SK-N-SH (cell line): ENCODE results near the gene ALDH16A1. TPM values are rescaled to one million over a fixed set of nuclear protein-coding genes. Genes with fewer than 3 reads are reported as not detected.
A peak's percentile ranks its signal among the peaks of the same experiment; 100 is the strongest.

Experiments
- CTCF ChIA-PET: fragments of 300-600, 350-600 bp; formaldehyde crosslinking; extraction: SDS; loops from one replicate; lab custom pipeline; 2021; lab: Yijun Ruan, JAX
- POLR2A ChIA-PET: fragments of 350-600 bp; sonication (Branson Sonifier 250); formaldehyde crosslinking; extraction: SDS; loops from one replicate; lab custom pipeline; 2020; ENCODE audit warnings: antibody characterized with exemption, inconsistent platforms; lab: Yijun Ruan, JAX
- DNase-seq: peaks from one replicate; pipeline ENCODE4 v3.0.0; 2012
- H2AFZ ChIP-seq: fragments of 200-600 bp; sonication (generic); 2 replicates; pipeline ENCODE4 v1.8.1; 2016; ENCODE audit warnings: antibody characterized with exemption, mild to moderate bottlenecking, low read depth
- H3F3A ChIP-seq: fragments of 200-600 bp; sonication (generic); replicated peaks from 2 replicates; pipeline ENCODE3; 2016; ENCODE audit warnings: antibody characterized with exemption, mild to moderate bottlenecking; ENCODE audit not compliant: insufficient read depth
- H3K27ac ChIP-seq, 2 experiments: fragments of 200-500 bp in 1 of 2; fragments of 200-600 bp in 1 of 2; sonication (Bioruptor generic) in 1 of 2; sonication (generic), shearing (Covaris generic) in 1 of 2; 2 replicates each; pipeline versions ENCODE4 v1.5.1 to v1.6.1; 2014 to 2016; ENCODE audit warnings: low read depth in 2 of 2, inconsistent platforms in 1 of 2, low read length in 1 of 2, mild to moderate bottlenecking in 1 of 2, mixed read lengths in 1 of 2
- H3K27me3 ChIP-seq: fragments of 200-600 bp; sonication (generic), shearing (Covaris generic); 2 replicates; pipeline ENCODE4 v1.6.1; 2016; ENCODE audit warnings: mixed run types; ENCODE audit not compliant: insufficient read depth
- H3K36me3 ChIP-seq, 2 experiments: fragments of 200-500 bp in 1 of 2; fragments of 200-600 bp in 1 of 2; sonication (Bioruptor generic) in 1 of 2; sonication (generic) in 1 of 2; replicated peaks in 1 of 2; 2 replicates each; pipeline versions ENCODE3 to v1.5.1; 2014 to 2016; ENCODE audit warnings: low read length in 1 of 2, mild to moderate bottlenecking in 1 of 2; ENCODE audit not compliant: insufficient read depth in 2 of 2, control insufficient read depth in 1 of 2
- H3K4me1 ChIP-seq, 2 experiments: fragments of 200-500 bp in 1 of 2; fragments of 200-600 bp in 1 of 2; sonication (Bioruptor generic) in 1 of 2; sonication (generic), shearing (Covaris generic) in 1 of 2; 2 replicates each; pipeline versions ENCODE4 v1.5.1 to v1.6.1; 2014 to 2016; ENCODE audit warnings: low read depth in 1 of 2, low read length in 1 of 2, mixed run types in 1 of 2; ENCODE audit not compliant: insufficient read depth in 2 of 2, control insufficient read depth in 1 of 2
- H3K4me2 ChIP-seq: fragments of 200-600 bp; sonication (generic), shearing (Covaris generic); 2 replicates; pipeline ENCODE4 v1.6.1; 2017; ENCODE audit warnings: mixed run types
- H3K4me3 ChIP-seq, 2 experiments: fragments of 200-500 bp in 1 of 2; fragments of 200-600 bp in 1 of 2; sonication (Bioruptor generic) in 1 of 2; sonication (generic), shearing (Covaris generic) in 1 of 2; 2 replicates each; pipeline versions ENCODE4 v1.5.1 to v1.8.1; 2014 to 2016; ENCODE audit warnings: low read depth in 2 of 2, inconsistent platforms in 1 of 2, low read length in 1 of 2, mild to moderate bottlenecking in 1 of 2, mixed read lengths in 1 of 2, moderate library complexity in 1 of 2
- H3K79me2 ChIP-seq: fragments of 200-600 bp; sonication (generic); 2 replicates; pipeline ENCODE4 v1.8.1; 2017; ENCODE audit warnings: mild to moderate bottlenecking; ENCODE audit not compliant: insufficient read depth
- H3K9ac ChIP-seq: fragments of 200-600 bp; sonication (generic); 2 replicates; pipeline ENCODE4 v1.6.1; 2017; ENCODE audit warnings: mixed run types
- H3K9me2 ChIP-seq: fragments of 200-600 bp; sonication (generic); 2 replicates; pipeline ENCODE4 v1.6.1; 2017; ENCODE audit warnings: mixed run types
- H3K9me3 ChIP-seq: fragments of 200-600 bp; sonication (generic); 2 replicates; pipeline ENCODE4 v1.6.1; 2017; ENCODE audit warnings: mixed run types, mild to moderate bottlenecking, moderate library complexity
- H4K20me1 ChIP-seq: fragments of 200-600 bp; sonication (generic); 2 replicates; pipeline ENCODE4 v1.6.1; 2017; ENCODE audit warnings: mild to moderate bottlenecking, mixed run types; ENCODE audit not compliant: insufficient read depth
- ELF1 ChIP-seq: IDR thresholded peaks from 2 replicates; pipeline ENCODE4 v1.4.0; 2012
- EZH2phosphoT487 ChIP-seq: fragments of 200-600 bp; sonication (generic); IDR thresholded peaks from 2 replicates; pipeline ENCODE4 v1.6.1; 2017; ENCODE audit warnings: low read depth, mixed run types, mild to moderate bottlenecking, antibody characterized with exemption, moderate library complexity, borderline replicate concordance
- FOSL2 ChIP-seq: IDR thresholded peaks from 2 replicates; pipeline ENCODE4 v1.4.0; 2012; ENCODE audit warnings: low read depth, mild to moderate bottlenecking, moderate library complexity, borderline replicate concordance
- FOXJ3 ChIP-seq: sonication (generic); formaldehyde crosslinking; IDR thresholded peaks from 2 replicates; pipeline ENCODE4 v1.5.1; 2020; ENCODE audit warnings: mild to moderate bottlenecking, missing genetic modification reagents
- FOXM1 ChIP-seq: IDR thresholded peaks from 2 replicates; pipeline ENCODE4 v1.4.0; 2012; ENCODE audit warnings: low read depth, mild to moderate bottlenecking
- GABPA ChIP-seq: IDR thresholded peaks from 2 replicates; pipeline ENCODE4 v1.4.0; 2012; ENCODE audit warnings: low read depth, mild to moderate bottlenecking
- JUND ChIP-seq: IDR thresholded peaks from 2 replicates; pipeline ENCODE4 v1.4.0; 2012
- MXI1 ChIP-seq: IDR thresholded peaks from 2 replicates; pipeline ENCODE4 v1.6.1; 2012; ENCODE audit warnings: mild to moderate bottlenecking, low read depth, low read length, improper control_type of control experiment
- NFIC ChIP-seq: IDR thresholded peaks from 2 replicates; pipeline ENCODE4 v1.4.0; 2012; ENCODE audit warnings: borderline replicate concordance
- NRF1 ChIP-seq: IDR thresholded peaks from 2 replicates; pipeline ENCODE4 v1.6.1; 2012; ENCODE audit warnings: low read depth, mild to moderate bottlenecking, low read length
- RAD21 ChIP-seq: IDR thresholded peaks from 2 replicates; pipeline ENCODE4 v1.6.1; 2012; ENCODE audit warnings: mild to moderate bottlenecking, low read length
- RCOR1 ChIP-seq: fragments of 150-350 bp; IDR thresholded peaks from 2 replicates; pipeline ENCODE4 v1.6.1; 2017; ENCODE audit warnings: antibody characterized with exemption, low read length
- RFX5 ChIP-seq: IDR thresholded peaks from 2 replicates; pipeline ENCODE4 v1.6.1; 2012; ENCODE audit warnings: mild to moderate bottlenecking, improper control_type of control experiment, low read length
- RXRA ChIP-seq: IDR thresholded peaks from 2 replicates; pipeline ENCODE4 v1.4.0; 2012; ENCODE audit warnings: low read depth, mild to moderate bottlenecking, borderline replicate concordance
- TCF12 ChIP-seq: IDR thresholded peaks from 2 replicates; pipeline ENCODE4 v1.4.0; 2012
- TEAD4 ChIP-seq: IDR thresholded peaks from 2 replicates; pipeline ENCODE4 v1.4.0; 2012; ENCODE audit warnings: mild to moderate bottlenecking, borderline replicate concordance; ENCODE audit not compliant: insufficient read depth
- WGBS: methylation state at CpG from one replicate; pipeline ENCODE4 v1.1.6; 2017; ENCODE audit warnings: low lambda C conversion rate; 5-methylcytosine and 5-hydroxymethylcytosine counted together
- polyA plus RNA-seq, 3 experiments: library from polyadenylated mRNA; depleted of rRNA; stranded (reverse); fragments of >200 nt; gene quantifications; 2 replicates each; pipeline ENCODE4 v1.2.3, GENCODE V29; 2012
- TF ChIP-seq, protein P1 (sequence below): IDR thresholded peaks from 2 replicates; pipeline ENCODE4 v1.4.0; 2012; ENCODE audit warnings: low read depth
- TF ChIP-seq, protein P2 (sequence below): fragments of 150-350 bp; IDR thresholded peaks from 2 replicates; pipeline ENCODE4 v1.6.1; 2017; ENCODE audit warnings: antibody characterized with exemption, low read length, low read depth, borderline replicate concordance
- TF ChIP-seq, protein P3 (sequence below): fragments of 200-600 bp; sonication (generic); IDR thresholded peaks from 2 replicates; pipeline ENCODE4 v1.6.1; 2017; ENCODE audit warnings: antibody characterized with exemption, mild to moderate bottlenecking, moderate library complexity
- TF ChIP-seq, protein P4 (sequence below): fragments of 150-350 bp; IDR thresholded peaks from 2 replicates; pipeline ENCODE4 v1.6.1; 2016; ENCODE audit warnings: mild to moderate bottlenecking, low read depth, low read length
- TF ChIP-seq, protein P5 (sequence below): IDR thresholded peaks from 2 replicates; pipeline ENCODE4 v1.4.0; 2012; ENCODE audit warnings: low read depth, borderline replicate concordance

Gene ALDH16A1
- polyA plus RNA-seq, 1 of the 3 experiments (the other 2 are of a cell fraction) = 15.7 TPM

DNA sequence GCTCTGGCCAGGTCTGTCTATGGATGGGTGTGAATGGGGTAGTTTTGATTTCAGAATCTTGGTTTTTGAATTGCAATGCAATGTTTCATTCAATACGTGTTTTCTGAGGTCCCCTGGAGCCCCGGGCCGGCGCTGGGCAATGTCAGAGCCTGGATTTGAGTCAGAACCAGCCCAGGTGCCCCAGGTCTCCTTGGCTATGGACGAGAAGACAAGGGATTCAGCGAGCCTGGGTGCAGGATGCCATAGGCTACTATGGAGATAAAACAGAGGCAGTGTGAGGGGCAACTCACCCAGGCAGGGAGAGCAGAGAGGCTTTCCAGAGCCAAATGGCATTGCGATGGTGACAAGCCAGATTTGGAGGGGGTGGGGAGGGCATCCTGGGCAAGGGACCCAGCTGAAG, 33.2 kb downstream of the ALDH16A1 start:
- CTCF ChIA-PET = no interaction called here
- POLR2A ChIA-PET = no interaction called here
- TF ChIP-seq FOXJ3 (CRISPR knock-in tag) (no peak), GABPA (no peak), TEAD4 (no peak), NFIC (no peak), RAD21 (no peak), ELF1 (no peak)
- TF ChIP-seq, protein P1, sequence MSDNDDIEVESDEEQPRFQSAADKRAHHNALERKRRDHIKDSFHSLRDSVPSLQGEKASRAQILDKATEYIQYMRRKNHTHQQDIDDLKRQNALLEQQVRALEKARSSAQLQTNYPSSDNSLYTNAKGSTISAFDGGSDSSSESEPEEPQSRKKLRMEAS = no peak
- TF ChIP-seq, protein P2, sequence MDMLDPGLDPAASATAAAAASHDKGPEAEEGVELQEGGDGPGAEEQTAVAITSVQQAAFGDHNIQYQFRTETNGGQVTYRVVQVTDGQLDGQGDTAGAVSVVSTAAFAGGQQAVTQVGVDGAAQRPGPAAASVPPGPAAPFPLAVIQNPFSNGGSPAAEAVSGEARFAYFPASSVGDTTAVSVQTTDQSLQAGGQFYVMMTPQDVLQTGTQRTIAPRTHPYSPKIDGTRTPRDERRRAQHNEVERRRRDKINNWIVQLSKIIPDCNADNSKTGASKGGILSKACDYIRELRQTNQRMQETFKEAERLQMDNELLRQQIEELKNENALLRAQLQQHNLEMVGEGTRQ = no peak
- TF ChIP-seq, protein P3, sequence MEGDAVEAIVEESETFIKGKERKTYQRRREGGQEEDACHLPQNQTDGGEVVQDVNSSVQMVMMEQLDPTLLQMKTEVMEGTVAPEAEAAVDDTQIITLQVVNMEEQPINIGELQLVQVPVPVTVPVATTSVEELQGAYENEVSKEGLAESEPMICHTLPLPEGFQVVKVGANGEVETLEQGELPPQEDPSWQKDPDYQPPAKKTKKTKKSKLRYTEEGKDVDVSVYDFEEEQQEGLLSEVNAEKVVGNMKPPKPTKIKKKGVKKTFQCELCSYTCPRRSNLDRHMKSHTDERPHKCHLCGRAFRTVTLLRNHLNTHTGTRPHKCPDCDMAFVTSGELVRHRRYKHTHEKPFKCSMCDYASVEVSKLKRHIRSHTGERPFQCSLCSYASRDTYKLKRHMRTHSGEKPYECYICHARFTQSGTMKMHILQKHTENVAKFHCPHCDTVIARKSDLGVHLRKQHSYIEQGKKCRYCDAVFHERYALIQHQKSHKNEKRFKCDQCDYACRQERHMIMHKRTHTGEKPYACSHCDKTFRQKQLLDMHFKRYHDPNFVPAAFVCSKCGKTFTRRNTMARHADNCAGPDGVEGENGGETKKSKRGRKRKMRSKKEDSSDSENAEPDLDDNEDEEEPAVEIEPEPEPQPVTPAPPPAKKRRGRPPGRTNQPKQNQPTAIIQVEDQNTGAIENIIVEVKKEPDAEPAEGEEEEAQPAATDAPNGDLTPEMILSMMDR = no peak
- TF ChIP-seq, protein P4, sequence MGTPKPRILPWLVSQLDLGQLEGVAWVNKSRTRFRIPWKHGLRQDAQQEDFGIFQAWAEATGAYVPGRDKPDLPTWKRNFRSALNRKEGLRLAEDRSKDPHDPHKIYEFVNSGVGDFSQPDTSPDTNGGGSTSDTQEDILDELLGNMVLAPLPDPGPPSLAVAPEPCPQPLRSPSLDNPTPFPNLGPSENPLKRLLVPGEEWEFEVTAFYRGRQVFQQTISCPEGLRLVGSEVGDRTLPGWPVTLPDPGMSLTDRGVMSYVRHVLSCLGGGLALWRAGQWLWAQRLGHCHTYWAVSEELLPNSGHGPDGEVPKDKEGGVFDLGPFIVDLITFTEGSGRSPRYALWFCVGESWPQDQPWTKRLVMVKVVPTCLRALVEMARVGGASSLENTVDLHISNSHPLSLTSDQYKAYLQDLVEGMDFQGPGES = no peak
- H3F3A ChIP-seq = peaks cover 32% of the 10 kb centered on the region
- no peak for DNase-seq
- no peaks in the 10 kb centered on the region for H3K27me3 ChIP-seq
- peaks cover 0 to 21% of the 10 kb centered on the region in 2 experiments; a peak in 1 of 4 replicates for H3K4me1 ChIP-seq
- H3K4me3 ChIP-seq = no peak overlapping the region
- H3K79me2 ChIP-seq = peaks cover 38% of the 10 kb centered on the region
- H2AFZ ChIP-seq = peak overlapping the region; percentile 86; the same call in 1 of the 2 replicates
- peaks cover 32% of the 10 kb centered on the region for H4K20me1 ChIP-seq
- H3K36me3 ChIP-seq = peaks cover 18 to 34% of the 10 kb centered on the region in 2 experiments
- H3K9me3 ChIP-seq = no peaks in the 10 kb centered on the region
- no peak overlapping the region for H3K9ac ChIP-seq
- H3K4me2 ChIP-seq = no peak overlapping the region
- WGBS = 85% methylated on average over 7 of the region's 7 CpGs
- H3K9me2 ChIP-seq = no peaks in the 10 kb centered on the region
- no peak overlapping the region for H3K27ac ChIP-seq

DNA sequence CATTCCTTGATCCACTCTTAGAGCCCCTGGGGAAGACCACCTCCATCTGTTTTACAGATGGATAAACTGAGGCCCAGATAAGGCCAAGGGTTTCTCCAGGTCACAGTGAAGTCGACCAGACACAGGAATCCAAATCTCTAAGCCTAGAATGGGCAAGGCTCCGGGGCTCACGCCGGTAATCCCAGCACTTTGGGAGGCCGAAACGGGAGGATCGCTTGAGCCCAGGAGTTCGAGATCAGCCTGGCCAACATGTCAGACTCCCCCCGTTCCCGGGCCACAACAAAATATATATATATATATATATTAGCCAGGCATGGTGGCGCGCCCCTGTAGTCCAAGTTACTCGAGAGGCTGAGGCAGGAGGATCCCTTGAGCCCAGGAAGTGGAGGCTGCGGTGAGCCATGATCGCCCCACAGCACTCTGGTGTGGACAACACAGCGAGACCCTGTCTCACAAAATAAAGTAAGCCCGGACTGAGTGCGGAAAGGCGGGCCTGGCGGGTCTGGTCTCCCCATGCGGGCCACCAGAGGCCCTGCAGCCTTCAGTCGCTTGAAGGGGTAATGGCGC, 33.8 kb downstream of the ALDH16A1 start:
- peak overlapping the region; percentile 86 for H2AFZ ChIP-seq
- no peaks in the 10 kb centered on the region for H3K9me2 ChIP-seq
- no peaks in the 10 kb centered on the region for H3K27me3 ChIP-seq
- CTCF ChIA-PET = interaction anchor here (1.5 to 3.4 kb wide), 2 partner anchors 60 to 83 kb away, joined by 4 to 12 read pairs; no protein-coding TSS in a partner anchor
- H3K4me3 ChIP-seq = no peak overlapping the region
- peaks cover 36% of the 10 kb centered on the region for H3F3A ChIP-seq
- POLR2A ChIA-PET = no interaction called here
- H3K4me2 ChIP-seq = no peak overlapping the region
- H3K9me3 ChIP-seq = no peaks in the 10 kb centered on the region
- H3K4me1 ChIP-seq = peaks cover 0 to 21% of the 10 kb centered on the region in 2 experiments; a peak in 1 of 4 replicates
- H3K27ac ChIP-seq = peak overlapping the region; percentile 31 to 36; a peak in 2 of 4 replicates
- peaks cover 38% of the 10 kb centered on the region for H3K79me2 ChIP-seq
- DNase-seq = no peak
- H4K20me1 ChIP-seq = peaks cover 32% of the 10 kb centered on the region
- no peak overlapping the region for H3K9ac ChIP-seq
- WGBS = 76% methylated on average over 16 of the region's 23 CpGs
- peaks cover 23 to 34% of the 10 kb centered on the region in 2 experiments for H3K36me3 ChIP-seq
- no peak for TF ChIP-seq FOXM1
- TF ChIP-seq, protein P2 = no peak
- no peak for TF ChIP-seq TCF12
- no peak for TF ChIP-seq RFX5
- no peak for TF ChIP-seq FOXJ3 (CRISPR knock-in tag)
- TF ChIP-seq EZH2phosphoT487 = no peak
- TF ChIP-seq, protein P5, sequence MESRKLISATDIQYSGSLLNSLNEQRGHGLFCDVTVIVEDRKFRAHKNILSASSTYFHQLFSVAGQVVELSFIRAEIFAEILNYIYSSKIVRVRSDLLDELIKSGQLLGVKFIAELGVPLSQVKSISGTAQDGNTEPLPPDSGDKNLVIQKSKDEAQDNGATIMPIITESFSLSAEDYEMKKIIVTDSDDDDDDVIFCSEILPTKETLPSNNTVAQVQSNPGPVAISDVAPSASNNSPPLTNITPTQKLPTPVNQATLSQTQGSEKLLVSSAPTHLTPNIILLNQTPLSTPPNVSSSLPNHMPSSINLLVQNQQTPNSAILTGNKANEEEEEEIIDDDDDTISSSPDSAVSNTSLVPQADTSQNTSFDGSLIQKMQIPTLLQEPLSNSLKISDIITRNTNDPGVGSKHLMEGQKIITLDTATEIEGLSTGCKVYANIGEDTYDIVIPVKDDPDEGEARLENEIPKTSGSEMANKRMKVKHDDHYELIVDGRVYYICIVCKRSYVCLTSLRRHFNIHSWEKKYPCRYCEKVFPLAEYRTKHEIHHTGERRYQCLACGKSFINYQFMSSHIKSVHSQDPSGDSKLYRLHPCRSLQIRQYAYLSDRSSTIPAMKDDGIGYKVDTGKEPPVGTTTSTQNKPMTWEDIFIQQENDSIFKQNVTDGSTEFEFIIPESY = no peak
- no peak for TF ChIP-seq RXRA
- TF ChIP-seq RCOR1 = no peak
- TF ChIP-seq ELF1 = no peak
- TF ChIP-seq NRF1 = no peak
- no peak for TF ChIP-seq TEAD4
- no peak for TF ChIP-seq MXI1
- TF ChIP-seq FOSL2 = no peak
- no peak for TF ChIP-seq JUND
